Measurements from ENCODE around the gene SPATA33. TPM values are rescaled to one million over a fixed set of nuclear protein-coding genes. Genes with fewer than 3 reads are reported as not detected.

SPATA33 gene
- polyA plus RNA-seq, 6 donors from 2014 or later = 1.5 to 3.2 (median 2.5) TPM; not detected in 1

DNA sequence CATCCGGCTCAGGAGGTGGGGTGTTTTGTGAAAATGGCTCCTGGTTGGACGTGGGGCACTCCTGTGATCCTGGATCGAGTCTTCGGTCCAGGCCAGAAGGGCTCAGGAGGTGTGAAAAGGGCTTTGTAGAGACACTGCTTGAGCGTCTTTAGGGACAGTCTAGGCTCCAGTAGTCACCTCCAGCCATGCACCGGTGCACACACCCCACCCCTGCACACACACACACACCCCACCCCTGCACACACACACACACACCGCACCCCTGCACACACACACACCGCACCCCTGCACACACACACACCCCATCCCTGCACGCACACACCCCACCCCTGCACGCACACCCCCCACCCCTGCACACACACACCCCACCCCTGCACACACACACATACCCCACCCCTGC, 19.2 kb upstream of the SPATA33 start:
- Mint-ChIP-seq H3K27me3 (peaks cover 0 to 15% (median 0%) of the 10 kb centered on the region in 3 donors), H3K4me1 (peaks cover 8 to 13% (median 12%) of the 10 kb centered on the region in 3 donors), H3K9me3 (no peaks in the 10 kb centered on the region), H3K36me3 (no peaks in the 10 kb centered on the region), H3K27ac (no peak overlapping the region), H3K4me3 (no peak overlapping the region)
- ATAC-seq (ENCODE audit: low read depth in 2 of 2) (no peak), DNase-seq (no peak)

DNA sequence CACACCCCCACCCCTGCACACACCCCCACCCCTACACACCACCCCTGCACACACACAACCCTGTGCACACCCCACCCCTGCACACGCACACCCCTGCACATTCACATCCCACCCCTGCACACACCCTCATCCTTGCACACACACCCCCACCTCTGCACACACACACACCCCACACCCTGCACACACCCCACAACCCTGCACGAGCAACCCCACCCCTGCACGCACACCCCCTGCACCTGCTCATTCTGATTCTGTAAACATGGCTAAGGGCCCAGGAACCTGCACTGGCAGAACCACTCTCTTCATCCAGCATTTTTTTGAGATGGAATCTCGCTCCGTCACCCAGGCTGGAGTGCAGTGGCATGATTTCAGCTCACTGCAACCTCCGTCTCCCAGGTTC, 18.3 kb upstream of the SPATA33 start:
- Mint-ChIP-seq H3K4me1 (peaks cover 8 to 13% (median 12%) of the 10 kb centered on the region in 3 donors), H3K27ac (no peak overlapping the region), H3K4me3 (peak overlapping the region in 1 of 8 donors; percentile 24), H3K27me3 (peaks cover 0 to 11% (median 0%) of the 10 kb centered on the region in 3 donors), H3K9me3 (no peaks in the 10 kb centered on the region), H3K36me3 (no peaks in the 10 kb centered on the region)
- ATAC-seq (ENCODE audit: low read depth in 2 of 2) (no peak), DNase-seq (no peak)

DNA sequence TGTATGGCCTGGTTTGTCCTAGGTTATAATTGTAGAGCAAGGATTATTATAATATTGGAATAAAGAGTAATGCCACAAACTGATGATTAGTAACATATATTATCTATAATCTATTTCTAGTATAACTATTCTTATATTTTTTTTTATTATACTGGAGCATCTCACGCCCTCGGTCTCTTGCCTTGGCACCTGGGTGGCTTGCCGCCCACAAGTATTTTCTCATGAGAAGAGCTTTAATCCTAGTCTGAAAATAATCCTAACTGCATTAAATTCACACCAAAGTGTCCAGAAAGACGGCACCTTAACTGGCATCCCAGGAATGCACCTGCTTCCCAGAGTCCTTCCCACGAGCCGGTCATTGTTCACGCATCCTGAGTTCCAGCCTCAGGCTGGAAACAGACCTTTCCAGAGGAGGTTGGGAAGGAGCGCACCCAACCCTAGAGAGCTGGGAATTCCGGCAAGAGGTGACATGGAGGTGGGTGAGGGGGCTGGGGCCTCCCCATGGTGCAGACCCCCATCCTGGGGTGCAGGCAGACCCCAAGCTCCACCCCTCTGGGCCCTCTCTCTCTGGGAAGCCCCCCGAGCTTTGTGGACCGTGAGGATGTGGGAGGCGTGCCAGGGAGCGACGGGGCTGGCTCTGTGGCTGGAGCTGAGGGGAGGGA, 16.0 kb upstream of the SPATA33 start:
- Mint-ChIP-seq H3K36me3 (no peaks in the 10 kb centered on the region), H3K9me3 (no peaks in the 10 kb centered on the region), H3K27me3 (no peaks in the 10 kb centered on the region), H3K4me1 (peaks cover 8 to 12% (median 10%) of the 10 kb centered on the region in 3 donors), H3K27ac (peak overlapping the region in 2 of 6 donors; percentile 11 to 62), H3K4me3 (peak overlapping the region in 3 of 8 donors; percentile 65 to 84 (median 73))
- ATAC-seq (ENCODE audit: low read depth in 2 of 2) (no peak), DNase-seq (no peak)

DNA sequence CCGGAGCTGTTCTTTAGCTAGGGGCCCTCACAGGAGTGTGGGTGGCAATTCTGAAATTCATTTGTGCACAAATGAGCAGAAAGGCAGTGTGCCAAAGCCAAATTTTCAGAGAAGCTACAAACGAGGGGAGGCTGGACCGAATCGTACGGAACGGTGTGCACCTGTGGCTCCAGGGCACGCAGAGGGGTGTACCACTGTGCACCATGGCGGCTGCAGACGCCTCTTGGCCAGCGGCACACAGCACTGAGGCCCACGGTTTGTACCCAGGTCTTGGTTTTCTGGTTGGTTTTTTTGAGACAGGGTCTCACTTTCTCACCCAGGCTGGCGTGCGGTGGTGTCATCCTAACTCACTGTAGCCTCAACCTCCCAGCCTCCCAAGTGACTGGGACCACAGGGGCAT, 15.1 kb upstream of the SPATA33 start:
- H3K27ac Mint-ChIP-seq = no peak overlapping the region
- H3K4me1 Mint-ChIP-seq = peaks cover 8 to 12% (median 10%) of the 10 kb centered on the region in 3 donors
- H3K4me3 Mint-ChIP-seq = no peak overlapping the region
- H3K36me3 Mint-ChIP-seq = no peaks in the 10 kb centered on the region
- H3K9me3 Mint-ChIP-seq = no peaks in the 10 kb centered on the region
- ATAC-seq (ENCODE audit: low read depth in 2 of 2) (no peak), DNase-seq (no peak)
- H3K27me3 Mint-ChIP-seq = no peaks in the 10 kb centered on the region

DNA sequence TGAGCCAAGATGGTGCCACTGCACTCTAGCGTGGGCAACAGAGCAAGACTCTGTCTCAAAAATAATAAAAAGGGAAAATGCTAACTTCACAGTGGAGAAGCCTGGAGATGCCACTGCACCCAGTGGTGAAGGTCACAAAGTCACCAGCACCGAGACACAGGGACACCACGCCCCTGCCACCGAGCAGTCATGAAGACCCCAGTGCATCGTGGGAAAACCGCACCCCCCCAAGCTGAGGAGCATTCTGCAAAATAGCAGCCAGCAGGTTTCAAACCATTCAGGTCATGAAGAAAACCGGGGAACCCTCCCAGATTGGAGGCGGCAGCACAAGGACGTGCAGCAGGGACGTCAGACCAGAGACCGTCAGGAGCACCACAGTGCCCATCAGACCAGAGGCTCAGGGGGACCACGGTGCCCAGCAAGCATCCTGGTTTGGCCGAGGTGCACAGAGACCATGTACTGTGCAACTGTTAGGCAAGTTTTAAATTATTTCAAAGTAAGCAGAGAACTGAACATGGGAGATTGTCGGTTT, 13.8 kb upstream of the SPATA33 start:
- peaks cover 8 to 12% (median 10%) of the 10 kb centered on the region in 3 donors for H3K4me1 Mint-ChIP-seq
- peak overlapping the region in 1 of 6 donors; percentile 82 for H3K27ac Mint-ChIP-seq
- DNase-seq (no peak), ATAC-seq (ENCODE audit: low read depth in 2 of 2) (no peak)
- H3K9me3 Mint-ChIP-seq = no peaks in the 10 kb centered on the region
- no peaks in the 10 kb centered on the region for H3K27me3 Mint-ChIP-seq
- H3K4me3 Mint-ChIP-seq = no peak overlapping the region
- H3K36me3 Mint-ChIP-seq = peaks cover 0 to under 1% of the 10 kb centered on the region in 2 donors

DNA sequence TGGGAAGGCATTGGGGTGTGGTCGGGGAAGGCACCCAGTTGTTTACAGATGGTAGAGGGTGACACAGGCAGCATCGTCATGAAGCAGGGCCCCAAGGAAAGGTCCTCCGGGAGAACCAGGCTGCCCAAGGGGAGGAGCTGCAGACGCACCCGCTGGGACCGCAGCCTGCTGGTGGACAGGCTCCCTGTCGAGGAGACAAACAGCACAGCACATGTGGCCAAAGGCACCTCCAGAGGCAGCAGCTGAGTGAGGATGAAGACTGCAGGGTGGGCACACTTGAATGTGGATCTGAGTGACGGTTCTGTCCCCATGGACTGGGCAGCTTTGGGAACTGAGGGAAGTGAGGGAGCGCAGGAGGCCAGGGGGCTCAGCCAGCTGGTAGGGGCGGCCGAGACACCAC, 12.5 kb upstream of the SPATA33 start:
- Mint-ChIP-seq H3K27me3 (no peaks in the 10 kb centered on the region), H3K4me3 (no peak overlapping the region), H3K36me3 (peaks cover 0 to 7% of the 10 kb centered on the region in 2 donors), H3K27ac (peak overlapping the region in 2 of 6 donors; percentile 34 to 74), H3K9me3 (no peaks in the 10 kb centered on the region), H3K4me1 (peaks cover 10 to 12% (median 12%) of the 10 kb centered on the region in 3 donors)
- DNase-seq = no peak
- no peak for ATAC-seq (ENCODE audit: low read depth in 2 of 2)

- no peaks in the 10 kb centered on the region for H3K27me3 Mint-ChIP-seq
- H3K4me3 Mint-ChIP-seq = peak overlapping the region in 1 of 8 donors; percentile 15
- peaks cover under 1 to 6% (median under 1%) of the 10 kb centered on the region in 3 donors for H3K4me1 Mint-ChIP-seq
- no peak overlapping the region for H3K27ac Mint-ChIP-seq
- no peak for DNase-seq
- no peak for ATAC-seq (ENCODE audit: low read depth in 2 of 2)
- H3K9me3 Mint-ChIP-seq = no peaks in the 10 kb centered on the region
- H3K36me3 Mint-ChIP-seq = peaks cover 0 to 7% of the 10 kb centered on the region in 2 donors
Observed at GRCh38 chr16:89646270-89646669, 11.4 kb upstream of the SPATA33 start.

DNA sequence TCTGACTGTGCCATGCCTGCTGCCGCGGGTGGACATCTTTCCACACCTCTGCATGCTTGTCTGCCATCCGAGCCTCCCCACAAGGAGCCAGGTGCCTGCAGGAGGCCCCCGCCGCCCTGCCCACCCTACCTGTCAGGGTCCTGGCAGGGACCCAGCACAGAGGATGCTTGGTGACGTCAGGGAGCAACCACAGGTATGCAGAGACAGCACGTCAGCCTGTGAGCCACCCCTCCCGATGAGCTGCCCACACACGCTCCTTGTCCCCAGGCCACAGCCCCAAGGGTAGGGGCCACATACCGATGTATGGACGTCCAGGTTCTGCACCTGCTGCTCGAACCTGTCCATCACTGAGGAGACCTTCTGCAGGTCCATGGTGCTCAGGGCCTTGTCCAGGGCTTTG, 10.7 kb upstream of the SPATA33 start:
- DNase-seq = no peak
- Mint-ChIP-seq H3K36me3 (peaks cover 0 to 7% of the 10 kb centered on the region in 2 donors), H3K9me3 (no peaks in the 10 kb centered on the region), H3K27me3 (no peaks in the 10 kb centered on the region), H3K27ac (peak overlapping the region in 2 of 6 donors; percentile 36 to 54), H3K4me1 (peaks cover 0 to 6% (median 0%) of the 10 kb centered on the region in 3 donors), H3K4me3 (no peak overlapping the region)
- no peak for ATAC-seq (ENCODE audit: low read depth in 2 of 2)

- H3K4me1 Mint-ChIP-seq = peaks cover 11 to 24% (median 16%) of the 10 kb centered on the region in 3 donors
- ATAC-seq (ENCODE audit: low read depth in 2 of 2) = no peak
Observed at GRCh38 chr16:89651584-89651983, 6.1 kb upstream of the SPATA33 start.

GRCh38 chr16:89653656-89654295, 3.9 kb upstream of the SPATA33 start:
- peaks cover 22 to 31% (median 26%) of the 10 kb centered on the region in 3 donors for H3K4me1 Mint-ChIP-seq
- no peak for ATAC-seq (ENCODE audit: low read depth in 2 of 2)
- H3K36me3 Mint-ChIP-seq = peaks cover 0 to 7% of the 10 kb centered on the region in 2 donors
- DNase-seq = no peak
- H3K27ac Mint-ChIP-seq = peak overlapping the region in 1 of 6 donors; percentile 54
- no peaks in the 10 kb centered on the region for H3K27me3 Mint-ChIP-seq
- H3K4me3 Mint-ChIP-seq = peak overlapping the region in 6 of 8 donors; percentile 25 to 75 (median 38)
- no peaks in the 10 kb centered on the region for H3K9me3 Mint-ChIP-seq

More at GRCh38 chr16:89651584-89651983, 6.1 kb upstream of the SPATA33 start:
- Mint-ChIP-seq H3K36me3 (peaks cover 0 to 7% of the 10 kb centered on the region in 2 donors), H3K27ac (no peak overlapping the region), H3K9me3 (no peaks in the 10 kb centered on the region), H3K4me3 (no peak overlapping the region), H3K27me3 (no peaks in the 10 kb centered on the region)
- no peak for DNase-seq

DNA sequence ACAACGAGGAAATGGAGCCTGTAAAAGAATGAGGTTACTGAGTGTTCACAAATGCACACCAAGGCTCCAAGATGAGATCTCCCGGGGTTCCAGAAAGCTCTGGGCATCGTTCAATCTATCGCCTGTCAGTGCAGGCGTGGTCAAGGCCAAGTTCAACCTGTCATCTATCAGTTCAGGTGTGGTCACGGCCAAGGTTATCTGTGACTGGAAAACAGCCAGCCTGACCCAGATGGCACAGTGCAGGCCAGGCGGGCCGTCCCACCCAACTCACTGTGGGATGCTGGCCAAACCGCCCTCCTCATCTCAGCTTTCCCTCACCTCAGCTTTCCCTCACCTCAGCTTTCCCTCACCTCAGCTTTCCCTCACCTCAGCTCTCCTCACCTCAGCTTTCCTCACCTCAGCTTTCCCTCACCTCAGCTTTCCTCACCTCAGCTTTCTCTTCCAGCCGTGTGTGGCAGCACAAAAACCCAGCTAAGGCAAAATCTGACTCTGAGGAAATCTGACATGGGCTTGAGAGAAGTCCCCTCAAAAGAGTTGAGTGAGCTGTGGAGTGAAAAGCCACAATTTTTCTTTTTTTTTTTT, 2.5 kb upstream of the SPATA33 start:
- ATAC-seq (ENCODE audit: low read depth in 2 of 2) = no peak
- Mint-ChIP-seq H3K9me3 (no peaks in the 10 kb centered on the region), H3K27ac (peak overlapping the region in 4 of 6 donors; percentile 34 to 62 (median 44)), H3K36me3 (no peaks in the 10 kb centered on the region), H3K4me3 (peak overlapping the region in 5 of 8 donors; percentile 15 to 93 (median 77)), H3K27me3 (no peaks in the 10 kb centered on the region), H3K4me1 (peaks cover 18 to 34% (median 28%) of the 10 kb centered on the region in 3 donors)
- no peak for DNase-seq

DNA sequence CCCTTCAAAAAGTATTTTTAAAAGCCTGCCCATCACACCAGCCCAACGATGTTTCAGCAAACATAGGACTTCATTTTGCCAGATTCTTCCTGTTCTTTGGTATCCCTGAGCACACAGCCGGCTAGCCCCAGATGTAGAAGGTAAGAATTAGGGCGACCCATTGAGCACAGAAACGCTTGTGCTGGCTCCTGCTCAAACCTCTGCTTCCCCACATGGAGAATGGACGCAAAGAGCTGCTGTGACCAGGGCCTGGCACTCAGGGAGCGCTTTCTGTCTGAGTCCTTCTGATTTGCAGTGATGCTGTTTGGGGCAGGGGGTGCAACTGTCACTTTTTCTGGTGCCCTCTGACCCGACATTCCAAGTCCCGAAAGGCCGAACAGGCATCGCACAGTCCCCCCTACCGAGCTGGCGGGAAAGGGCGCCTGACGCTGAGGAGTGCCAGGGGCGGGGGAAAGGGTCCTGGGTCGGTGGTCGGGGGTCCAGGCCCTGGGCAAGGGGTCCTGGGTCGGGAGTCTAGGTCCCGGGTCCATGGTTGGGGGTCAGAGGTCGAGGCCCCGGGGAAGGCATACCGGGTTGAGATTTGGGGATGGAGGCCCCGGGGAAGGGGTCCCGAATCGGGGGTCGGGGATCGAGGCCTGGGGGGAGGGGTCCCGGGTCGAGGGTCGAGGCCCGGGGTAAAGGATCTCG, 1.1 kb upstream of the SPATA33 start:
- DNase-seq (no peak), ATAC-seq (ENCODE audit: low read depth in 2 of 2) (no peak)
- H3K36me3 Mint-ChIP-seq = peaks cover 0 to 5% of the 10 kb centered on the region in 2 donors
- H3K27ac Mint-ChIP-seq = peak overlapping the region in 5 of 6 donors; percentile 84 to 92 (median 90)
- H3K27me3 Mint-ChIP-seq = no peaks in the 10 kb centered on the region
- H3K9me3 Mint-ChIP-seq = no peaks in the 10 kb centered on the region
- H3K4me1 Mint-ChIP-seq = peaks cover 16 to 34% (median 28%) of the 10 kb centered on the region in 3 donors
- H3K4me3 Mint-ChIP-seq = peak overlapping the region; percentile 74 to 93 (median 86)
